Stimulated activated naive CD4-positive, alpha-beta T cell treated with Interleukin-2 at 50 U/mL for 16 hours (primary cell): ENCODE results near the gene ASXL1.
"Not testable (repeated sequence)": the region's sequence is repeated elsewhere in the genome, so short reads cannot be mapped to it uniquely, and the experiment has no call there.

Experiments used
- DNase-seq: peaks from one replicate; lab custom pipeline; 2025; lab: John Stamatoyannopoulos, UW

ASXL1 gene

GRCh38 chr20:32337937-32338661 is 20.0 kb upstream of the ASXL1 start:
- no peak for DNase-seq

DNA sequence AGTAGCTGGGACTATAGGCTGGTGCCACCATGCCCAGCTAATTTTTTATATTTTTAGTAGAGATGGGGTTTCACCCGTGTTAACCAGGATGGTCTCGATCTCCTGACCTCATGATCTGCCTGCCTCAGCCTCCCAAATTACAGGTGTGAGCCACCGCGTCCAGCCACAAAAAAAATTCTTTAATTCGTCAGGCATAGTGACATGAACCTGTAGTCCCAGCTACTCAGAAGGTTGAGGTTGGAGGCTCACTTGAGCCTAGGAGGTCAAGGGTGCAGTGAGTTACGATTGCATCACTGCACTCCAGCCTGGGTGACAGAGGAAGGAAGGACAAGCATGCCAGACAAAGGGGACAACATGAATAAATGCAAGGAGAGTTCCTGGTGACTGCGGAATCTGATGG is 19.5 kb upstream of the ASXL1 start:
- DNase-seq = no peak

DNA sequence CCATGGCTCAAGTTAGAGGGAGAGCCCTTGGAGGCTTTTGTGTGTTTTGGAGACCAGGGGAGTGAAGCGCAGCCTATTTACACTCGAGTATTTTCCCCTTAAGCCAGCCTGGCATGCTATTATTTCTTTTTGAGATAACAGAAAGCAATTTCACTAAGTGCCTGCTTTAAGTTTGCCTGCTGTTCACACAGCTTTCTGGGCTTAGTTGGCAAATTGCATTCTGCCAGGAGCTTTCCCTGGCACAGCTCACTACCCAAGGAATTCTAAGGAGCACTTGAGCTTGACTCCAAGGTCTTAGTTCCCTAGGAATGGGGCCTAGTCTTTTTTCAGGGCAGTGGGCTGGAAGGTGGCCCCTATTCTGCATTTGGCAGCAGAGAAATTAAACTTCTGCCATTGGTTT is 19.0 kb upstream of the ASXL1 start:
- DNase-seq = no peak

DNA sequence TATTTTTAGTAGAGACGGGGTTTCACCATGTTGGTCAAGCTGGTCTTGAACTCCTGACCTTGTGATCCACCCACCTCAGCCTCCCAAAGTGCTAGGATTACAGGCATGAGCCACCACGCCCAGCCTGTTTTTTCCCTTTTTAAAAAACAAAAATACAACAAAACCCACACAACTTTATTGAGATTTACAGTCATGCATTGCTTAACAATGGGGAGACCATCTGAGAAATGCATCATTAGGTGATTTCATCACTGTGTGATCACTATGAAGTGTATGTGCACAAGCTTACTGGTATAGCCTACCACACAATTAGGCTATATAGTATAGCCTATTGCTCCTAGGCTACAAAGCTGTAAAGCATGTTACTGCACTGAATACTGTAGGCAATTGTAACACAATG is 17.1 kb upstream of the ASXL1 start:
- DNase-seq = not testable (repeated sequence)

GRCh38 chr20:32343439-32343838 is 14.7 kb upstream of the ASXL1 start:
- no peak for DNase-seq

GRCh38 chr20:32344835-32345506 is 13.2 kb upstream of the ASXL1 start:
- no peak for DNase-seq

DNA sequence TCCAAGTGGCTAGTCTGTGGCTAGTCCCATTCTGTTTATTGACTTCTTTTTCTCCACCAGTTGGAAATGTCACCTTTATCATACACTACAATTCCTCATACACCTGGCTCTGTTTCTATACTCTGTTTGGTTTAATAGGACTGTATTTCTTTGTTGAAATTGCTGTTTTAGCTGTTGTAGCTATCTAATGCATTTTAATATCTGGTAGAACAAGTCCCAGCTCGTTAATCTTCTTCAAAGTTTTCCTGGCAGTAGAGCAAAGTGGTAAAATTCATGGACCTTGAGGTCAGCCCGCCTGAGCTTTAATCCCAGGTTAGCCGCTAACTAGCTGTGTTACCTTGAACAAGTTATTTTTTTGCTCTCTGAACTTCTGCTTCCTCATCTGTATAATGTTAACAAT is 9.9 kb upstream of the ASXL1 start:
- no peak for DNase-seq

DNA sequence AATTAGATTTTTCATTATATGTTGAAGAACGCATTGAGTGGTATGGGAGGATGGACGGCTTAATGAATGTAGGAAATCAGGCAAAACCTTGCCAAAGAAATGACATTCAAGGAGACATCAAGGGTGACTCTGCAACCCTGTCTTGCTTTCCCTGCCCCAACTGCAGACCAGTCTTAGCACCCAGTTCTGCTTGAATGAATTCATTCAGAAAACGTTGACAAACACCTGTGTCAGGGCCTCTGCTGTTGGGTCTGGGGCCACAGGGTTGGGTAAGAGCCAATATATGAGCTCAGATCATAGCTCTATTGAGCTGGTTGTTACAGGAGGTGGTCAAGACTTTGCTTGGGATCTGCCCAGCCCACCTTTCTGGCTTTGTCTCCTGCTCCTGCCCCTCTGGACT is 7.7 kb upstream of the ASXL1 start:
- no peak for DNase-seq

DNA sequence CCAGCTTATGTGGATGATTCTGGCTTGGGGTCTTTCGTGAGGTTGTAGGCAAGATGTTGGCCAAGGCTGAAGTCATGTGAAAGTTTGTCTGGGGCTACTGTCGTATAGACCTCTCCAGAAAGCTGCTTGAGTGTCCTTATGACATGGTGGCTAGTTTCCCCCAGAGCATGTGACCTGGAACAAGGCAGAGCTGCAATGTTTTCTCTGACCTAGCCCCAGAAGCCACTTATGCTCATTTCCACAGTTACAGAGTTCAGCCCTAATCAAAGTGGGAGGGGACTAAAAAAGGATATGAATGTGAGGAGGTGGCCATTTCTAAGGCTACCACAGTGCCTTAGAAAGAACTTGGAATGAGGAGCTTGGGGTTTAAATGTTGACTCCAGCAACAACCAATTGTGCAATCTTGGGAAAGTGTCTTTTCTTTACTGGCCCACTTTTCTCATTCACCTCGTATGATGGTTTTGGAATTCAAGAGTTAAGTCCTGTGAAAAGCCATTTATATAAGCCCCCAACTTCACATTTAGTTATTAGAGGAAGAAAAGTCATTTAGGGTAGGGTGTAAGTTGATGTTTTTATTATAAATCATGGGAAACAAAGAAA is 5.9 kb upstream of the ASXL1 start:
- DNase-seq = no peak

- DNase-seq = no peak
Observed at GRCh38 chr20:32353848-32354496, 4.2 kb upstream of the ASXL1 start.

DNA sequence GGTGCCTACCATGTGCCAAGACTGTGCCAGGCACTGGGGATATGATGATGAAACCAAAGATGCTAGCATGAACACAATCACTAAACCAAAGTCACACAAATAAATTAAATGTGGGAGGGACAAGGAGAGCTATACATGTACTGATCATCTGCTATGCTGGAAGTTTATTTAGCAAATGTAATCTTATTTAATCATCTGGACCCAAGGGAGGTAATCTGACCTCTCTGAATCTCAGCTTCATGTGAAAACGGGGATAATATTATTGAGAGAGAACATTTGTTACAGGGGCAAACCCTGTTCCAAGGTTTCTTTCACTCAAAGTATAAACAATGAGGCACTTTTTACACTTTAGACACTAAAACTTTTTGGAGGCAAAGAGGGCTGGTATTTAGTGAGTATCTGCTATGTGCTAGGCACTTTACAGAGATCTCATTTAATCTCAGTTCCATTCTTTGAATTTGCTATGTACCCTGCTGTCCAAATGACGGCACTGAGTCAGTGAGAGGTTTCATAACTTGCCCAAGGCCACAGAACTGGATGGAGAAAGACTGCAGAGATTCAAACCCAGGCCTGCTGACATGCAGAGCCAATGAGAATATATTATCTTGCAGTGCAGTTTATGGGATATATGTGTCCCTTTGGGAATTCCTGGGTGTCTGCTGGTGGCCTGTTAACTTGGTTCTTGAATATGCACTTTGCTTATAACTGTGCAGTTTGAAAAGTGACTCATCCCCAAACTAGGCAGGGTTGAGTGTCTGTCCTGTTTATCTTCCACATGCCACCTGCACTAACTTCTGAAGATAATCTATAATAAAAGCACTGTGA is 3.3 kb upstream of the ASXL1 start:
- DNase-seq = no peak

DNA sequence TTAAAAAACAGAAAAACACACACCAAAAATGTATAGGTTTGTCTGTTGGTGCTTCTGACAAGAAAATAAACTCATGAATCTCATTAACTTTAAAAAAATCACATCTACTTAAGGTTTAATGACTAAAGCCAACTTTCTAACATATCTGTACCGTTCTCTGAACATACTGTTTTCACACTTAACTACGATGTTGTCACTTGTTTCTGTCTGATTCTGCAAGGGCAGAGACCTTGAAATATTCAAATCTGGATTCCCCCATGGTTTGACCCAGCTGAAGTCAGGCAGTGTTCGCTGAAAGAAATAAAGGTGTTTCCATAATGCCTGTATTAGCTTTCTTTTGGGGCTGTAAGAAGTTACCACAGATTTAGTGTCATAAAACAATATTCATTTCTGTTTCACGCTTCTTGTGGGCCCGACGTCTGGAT is 2.7 kb upstream of the ASXL1 start:
- no peak for DNase-seq

DNA sequence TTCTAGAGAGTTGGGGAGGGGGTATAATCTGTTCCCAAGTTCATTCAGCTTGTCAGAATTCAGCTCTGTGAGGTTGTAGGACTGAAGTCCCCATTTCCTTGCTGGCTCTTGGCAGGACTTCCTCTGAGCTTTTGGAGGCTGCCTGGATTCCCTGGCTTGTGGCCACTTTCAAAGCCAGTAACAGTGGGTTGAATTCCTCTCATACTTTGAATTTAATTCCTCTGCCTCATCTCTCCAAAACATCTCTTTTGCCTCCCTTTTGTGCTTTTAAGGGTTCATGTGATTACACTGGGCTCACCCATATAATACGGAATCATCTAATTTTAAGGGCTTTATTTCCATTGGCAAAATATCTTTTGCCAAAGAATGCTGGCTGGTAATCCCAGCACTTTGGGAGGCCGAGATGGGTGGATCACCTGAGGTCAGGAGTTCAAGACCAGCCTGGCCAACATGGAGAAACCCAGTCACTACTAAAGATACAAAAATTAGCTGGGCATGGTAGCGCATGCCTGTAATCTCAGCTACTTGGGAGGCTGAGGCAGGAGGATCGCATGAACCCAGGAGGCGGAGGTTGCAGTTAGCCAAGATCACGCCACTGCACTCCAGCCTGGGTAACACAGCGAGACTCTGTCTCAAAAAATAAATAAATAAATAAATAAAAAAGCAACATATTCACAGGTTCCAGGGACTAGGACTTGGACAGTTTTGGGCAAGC is 2.1 kb upstream of the ASXL1 start:
- DNase-seq = not testable (repeated sequence)

DNA sequence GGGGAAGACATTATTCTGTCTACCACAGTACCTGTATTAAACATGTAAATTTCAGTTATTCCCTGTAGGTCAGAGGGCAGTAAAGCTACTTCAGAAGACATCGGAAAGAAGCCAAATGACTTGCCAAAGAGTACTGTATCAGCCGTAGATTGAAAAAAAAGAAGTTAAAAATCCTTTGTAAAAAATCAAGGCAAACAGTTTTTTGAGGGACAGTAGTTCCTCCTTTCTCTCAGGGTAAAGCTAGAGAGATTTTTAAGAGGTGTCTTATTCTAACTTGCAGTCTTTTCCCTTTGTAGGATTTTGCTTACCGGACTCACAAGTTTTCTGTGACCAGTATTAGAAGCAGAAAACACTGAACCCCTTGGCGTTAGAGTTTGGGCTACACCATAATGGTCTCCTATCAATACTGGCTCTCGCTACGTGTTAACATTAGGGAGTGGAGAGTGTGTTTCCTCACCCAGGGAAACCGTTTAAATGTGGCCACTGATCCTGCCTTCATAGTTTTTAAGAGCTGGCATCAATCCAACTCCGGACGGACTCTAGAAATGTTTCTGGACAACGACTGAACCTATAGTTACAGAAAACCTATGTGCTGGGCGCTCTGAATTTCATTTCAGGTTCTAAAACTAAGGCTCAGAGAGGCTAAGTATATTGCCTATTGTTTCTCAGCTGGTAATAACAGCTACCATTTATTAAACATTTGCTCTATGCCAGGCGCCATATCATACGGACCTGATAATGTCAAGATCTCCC is 1.3 kb upstream of the ASXL1 start:
- no peak for DNase-seq

DNA sequence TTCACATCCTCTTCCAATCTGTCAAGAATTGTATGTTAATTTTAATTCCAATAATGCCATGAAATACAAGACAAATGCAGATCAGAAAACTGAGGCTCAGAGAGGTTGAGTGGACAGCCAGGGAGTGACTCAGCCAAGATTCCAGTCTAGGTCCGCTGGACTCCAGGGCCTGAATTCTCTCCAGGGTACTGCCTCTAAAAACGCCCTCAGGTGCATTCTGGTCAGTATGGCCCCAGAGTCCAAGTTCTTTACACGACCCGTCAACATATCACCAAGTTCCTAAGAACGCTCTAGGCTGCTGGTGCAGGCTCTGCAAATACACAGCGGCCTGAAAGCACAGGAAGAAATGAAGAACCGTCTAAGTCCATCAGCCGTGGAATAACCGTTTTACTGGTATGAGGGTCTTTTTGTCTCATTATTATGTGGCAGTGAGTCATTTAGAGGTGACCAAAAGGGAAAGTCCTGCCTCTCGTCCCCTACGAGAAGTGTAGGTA is 709 bp upstream of the ASXL1 start:
- no peak for DNase-seq

- DNase-seq = no peak
Observed at GRCh38 chr20:32358632-32358882, 426 bp downstream of the ASXL1 start.

DNA sequence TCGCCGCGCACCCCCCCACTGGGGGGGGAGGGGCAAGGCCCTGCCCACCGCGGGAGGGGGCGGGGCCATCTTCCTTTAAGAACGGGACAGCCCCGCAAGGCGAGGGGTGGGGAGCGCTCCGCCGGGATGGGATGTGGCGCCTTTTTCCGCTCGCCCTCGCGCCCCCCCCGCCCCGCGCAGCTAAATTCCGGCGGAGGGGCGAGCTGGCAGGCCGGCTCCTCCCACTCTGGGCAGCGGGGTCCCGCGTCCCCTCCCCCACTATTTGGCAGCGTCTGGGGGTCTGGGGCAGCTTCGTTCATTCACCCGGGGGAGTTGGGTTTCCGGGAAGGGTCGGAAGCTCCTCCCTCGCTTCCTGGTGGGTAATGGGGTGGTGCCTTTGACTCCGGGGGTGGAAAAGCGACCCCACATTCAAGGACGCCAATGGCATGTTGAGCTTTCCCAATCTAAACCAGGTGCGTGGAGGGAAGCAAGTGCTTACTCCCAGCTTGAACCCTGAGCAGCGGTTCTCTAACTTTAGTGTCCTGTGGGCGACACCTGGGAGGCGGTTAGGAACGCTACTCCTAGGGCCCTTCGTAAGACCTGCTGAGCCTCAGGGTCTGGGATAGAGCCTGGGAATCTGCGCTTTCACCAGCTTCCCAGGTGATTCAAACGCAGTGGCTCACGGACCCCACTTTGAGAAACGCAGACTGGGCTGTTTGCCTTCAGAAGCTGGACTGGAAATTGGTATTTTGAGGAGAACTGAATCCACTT is 927 bp downstream of the ASXL1 start:
- peak; percentile 70 for DNase-seq

- no peak for DNase-seq
Observed at GRCh38 chr20:32359633-32360332, 1.7 kb downstream of the ASXL1 start.

DNA sequence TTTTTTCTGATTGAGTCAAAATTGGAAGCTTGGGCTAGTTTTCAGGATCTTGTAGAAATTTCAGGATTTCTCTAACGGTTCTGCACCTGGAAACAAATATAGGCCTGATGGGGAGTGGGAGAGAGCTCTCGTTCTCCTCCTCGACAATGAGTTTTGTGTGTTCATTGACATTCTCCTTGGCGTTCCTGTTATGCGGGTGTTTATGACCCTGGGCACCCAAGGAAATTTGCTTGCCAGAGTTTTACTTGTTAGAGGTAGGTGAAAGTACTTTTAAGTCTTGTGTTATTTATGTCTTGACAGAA is 2.2 kb downstream of the ASXL1 start:
- DNase-seq = no peak
